K562 (cell line): ENCODE results near the gene HNRNPA2B1. TPM values are rescaled to one million over a fixed set of nuclear protein-coding genes. Genes with fewer than 3 reads are reported as not detected.

ENCODE experiments used
- ARID2 ChIP-seq: fragments of 450-650 bp; IDR thresholded peaks from 2 replicates; pipeline ENCODE4 v1.6.1; 2017; ENCODE audit warnings: antibody characterized with exemption, mild to moderate bottlenecking
- BRCA1 ChIP-seq, 2 experiments: fragments of 450-650 bp in 1 of 2; sonication (generic) in 1 of 2; formaldehyde crosslinking in 1 of 2; IDR thresholded peaks; 2 replicates each; pipeline versions ENCODE4 v1.5.0 to v1.6.1; 2017 to 2020; ENCODE audit warnings: mild to moderate bottlenecking in 1 of 2, missing genetic modification reagents in 1 of 2
- CHD1 ChIP-seq: fragments of 200-600 bp; sonication (generic); IDR thresholded peaks from one replicate; pipeline ENCODE4 v1.6.1; 2012; ENCODE audit warnings: mild to moderate bottlenecking, moderate library complexity, low read length, inconsistent platforms
- GTF2F1 ChIP-seq: IDR thresholded peaks from 2 replicates; pipeline ENCODE4 v1.6.1; 2011; ENCODE audit warnings: low read depth, low read length, improper control_type of control experiment
- HNRNPH1 ChIP-seq: fragments of 200-400 bp; formaldehyde crosslinking; optimal IDR thresholded peaks from 2 replicates; pipeline ENCODE3; 2017; ENCODE audit warnings: low read depth, mild to moderate bottlenecking, low read length, moderate library complexity
- IFI16 ChIP-seq: fragments of 250-450 bp; sonication (Bioruptor Pico); IDR thresholded peaks from 2 replicates; pipeline ENCODE4 v2.1.2; 2022; ENCODE audit warnings: mild to moderate bottlenecking, inconsistent platforms
- MCM3 ChIP-seq: fragments of 450-650 bp; IDR thresholded peaks from 2 replicates; pipeline ENCODE4 v1.6.1; 2016
- TAF9B ChIP-seq: fragments of 450-650 bp; IDR thresholded peaks from 2 replicates; pipeline ENCODE4 v1.6.1; 2018; ENCODE audit warnings: mild to moderate bottlenecking; ENCODE audit not compliant: partially characterized antibody
- ZNF197 ChIP-seq: fragments of 200-800 bp; sonication (Bioruptor generic); IDR thresholded peaks from 2 replicates; pipeline ENCODE4 v1.6.1; 2016; ENCODE audit warnings: low read depth, missing genetic modification characterization, missing compliant biosample characterization
- polyA plus RNA-seq, 8 experiments: library from polyadenylated mRNA; depleted of rRNA in 4 of 8; stranded (reverse) in 5 of 8; unstranded in 3 of 8; fragments of >200 nt; fragmentation: Nextera tagmentation in 2 of 8; fragmentation: Illumina TruSeq in 1 of 8; extraction: Ambion mirVana in 2 of 8; extraction: Trizol in 1 of 8; gene quantifications; 2 replicates each; pipeline versions ENCODE4 v1.2.1 to v1.2.3, GENCODE V29; 2011 to 2014; ENCODE audit warnings: inconsistent platforms in 1 of 8, missing spikeins in 1 of 8
- total RNA-seq, 7 experiments: library from RNA; depleted of rRNA in 6 of 7; stranded (reverse); fragments of >200 nt in 6 of 7; fragmentation: Illumina TruSeq in 2 of 7; extraction: Trizol in 2 of 7; gene quantifications; 2 replicates each; pipeline versions ENCODE4 v1.2.1 to v1.2.3, GENCODE V29; 2011 to 2021; ENCODE audit warnings: low replicate concordance in 1 of 7
- TF ChIP-seq, protein P1 (sequence below): sonication (generic); formaldehyde crosslinking; IDR thresholded peaks from 2 replicates; pipeline ENCODE4 v1.8.0; 2022; ENCODE audit warnings: mild to moderate bottlenecking, missing genetic modification reagents
- TF ChIP-seq, protein P2 (sequence below): sonication (generic); formaldehyde crosslinking; IDR thresholded peaks from 2 replicates; pipeline ENCODE4 v1.8.0; 2022; ENCODE audit warnings: mild to moderate bottlenecking, missing genetic modification reagents, borderline replicate concordance
- TF ChIP-seq, protein P3 (sequence below): sonication (generic); formaldehyde crosslinking; IDR thresholded peaks from 2 replicates; pipeline ENCODE4 v1.8.0; 2023; ENCODE audit warnings: mild to moderate bottlenecking, missing genetic modification reagents

Gene HNRNPA2B1
- total and polyA plus RNA-seq, 9 of the 15 experiments (the other 6 are each of a cell fraction or from before 2014, with no cell fraction given) = 630 to 1,989 (median 865) TPM

DNA sequence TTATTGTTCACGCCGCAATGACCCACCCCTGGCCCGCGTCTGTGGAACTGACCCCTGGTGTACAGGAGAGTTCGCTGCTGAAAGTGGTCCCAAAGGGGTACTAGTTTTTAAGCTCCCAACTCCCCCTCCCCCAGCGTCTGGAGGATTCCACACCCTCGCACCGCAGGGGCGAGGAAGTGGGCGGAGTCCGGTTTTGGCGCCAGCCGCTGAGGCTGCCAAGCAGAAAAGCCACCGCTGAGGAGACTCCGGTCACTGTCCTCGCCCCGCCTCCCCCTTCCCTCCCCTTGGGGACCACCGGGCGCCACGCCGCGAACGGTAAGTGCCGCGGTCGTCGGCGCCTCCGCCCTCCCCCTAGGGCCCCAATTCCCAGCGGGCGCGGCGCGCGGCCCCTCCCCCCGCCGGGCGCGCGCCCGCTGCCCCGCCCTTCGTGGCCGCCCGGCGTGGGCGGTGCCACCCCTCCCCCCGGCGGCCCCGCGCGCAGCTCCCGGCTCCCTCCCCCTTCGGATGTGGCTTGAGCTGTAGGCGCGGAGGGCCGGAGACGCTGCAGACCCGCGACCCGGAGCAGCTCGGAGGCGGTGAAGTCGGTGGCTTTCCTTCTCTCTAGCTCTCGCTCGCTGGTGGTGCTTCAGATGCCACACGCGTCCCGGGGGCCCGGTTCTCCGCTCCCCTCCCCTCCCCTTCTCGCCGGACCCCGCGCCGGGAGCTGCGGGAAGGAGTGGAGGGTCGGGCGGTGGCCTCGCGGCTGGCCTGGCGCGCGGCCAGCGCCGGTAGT lies 887 bp upstream of the HNRNPA2B1 start, which contains the start of gene CBX3 (continued):
- TF ChIP-seq, protein P1, sequence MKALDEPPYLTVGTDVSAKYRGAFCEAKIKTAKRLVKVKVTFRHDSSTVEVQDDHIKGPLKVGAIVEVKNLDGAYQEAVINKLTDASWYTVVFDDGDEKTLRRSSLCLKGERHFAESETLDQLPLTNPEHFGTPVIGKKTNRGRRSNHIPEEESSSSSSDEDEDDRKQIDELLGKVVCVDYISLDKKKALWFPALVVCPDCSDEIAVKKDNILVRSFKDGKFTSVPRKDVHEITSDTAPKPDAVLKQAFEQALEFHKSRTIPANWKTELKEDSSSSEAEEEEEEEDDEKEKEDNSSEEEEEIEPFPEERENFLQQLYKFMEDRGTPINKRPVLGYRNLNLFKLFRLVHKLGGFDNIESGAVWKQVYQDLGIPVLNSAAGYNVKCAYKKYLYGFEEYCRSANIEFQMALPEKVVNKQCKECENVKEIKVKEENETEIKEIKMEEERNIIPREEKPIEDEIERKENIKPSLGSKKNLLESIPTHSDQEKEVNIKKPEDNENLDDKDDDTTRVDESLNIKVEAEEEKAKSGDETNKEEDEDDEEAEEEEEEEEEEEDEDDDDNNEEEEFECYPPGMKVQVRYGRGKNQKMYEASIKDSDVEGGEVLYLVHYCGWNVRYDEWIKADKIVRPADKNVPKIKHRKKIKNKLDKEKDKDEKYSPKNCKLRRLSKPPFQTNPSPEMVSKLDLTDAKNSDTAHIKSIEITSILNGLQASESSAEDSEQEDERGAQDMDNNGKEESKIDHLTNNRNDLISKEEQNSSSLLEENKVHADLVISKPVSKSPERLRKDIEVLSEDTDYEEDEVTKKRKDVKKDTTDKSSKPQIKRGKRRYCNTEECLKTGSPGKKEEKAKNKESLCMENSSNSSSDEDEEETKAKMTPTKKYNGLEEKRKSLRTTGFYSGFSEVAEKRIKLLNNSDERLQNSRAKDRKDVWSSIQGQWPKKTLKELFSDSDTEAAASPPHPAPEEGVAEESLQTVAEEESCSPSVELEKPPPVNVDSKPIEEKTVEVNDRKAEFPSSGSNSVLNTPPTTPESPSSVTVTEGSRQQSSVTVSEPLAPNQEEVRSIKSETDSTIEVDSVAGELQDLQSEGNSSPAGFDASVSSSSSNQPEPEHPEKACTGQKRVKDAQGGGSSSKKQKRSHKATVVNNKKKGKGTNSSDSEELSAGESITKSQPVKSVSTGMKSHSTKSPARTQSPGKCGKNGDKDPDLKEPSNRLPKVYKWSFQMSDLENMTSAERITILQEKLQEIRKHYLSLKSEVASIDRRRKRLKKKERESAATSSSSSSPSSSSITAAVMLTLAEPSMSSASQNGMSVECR = peak; percentile 26; the same call in 1 of the 2 replicates
- TF ChIP-seq CHD1 (peak; percentile 49), GTF2F1 (no peak), TAF9B (peak; percentile 67), MCM3 (no peak), IFI16 (CRISPR knock-in tag) (no peak), ZNF197 (CRISPR knock-in tag) (peak; percentile 88; the same call in 1 of the 2 replicates), HNRNPH1 (no peak), ARID2 (peak; percentile 22; the same call in 1 of the 2 replicates), BRCA1 (IDR thresholded peaks at IDR 0.05) (no peak), BRCA1 (CRISPR knock-in tag; IDR thresholded peaks at IDR 0.05) (no peak)
- TF ChIP-seq, protein P2, sequence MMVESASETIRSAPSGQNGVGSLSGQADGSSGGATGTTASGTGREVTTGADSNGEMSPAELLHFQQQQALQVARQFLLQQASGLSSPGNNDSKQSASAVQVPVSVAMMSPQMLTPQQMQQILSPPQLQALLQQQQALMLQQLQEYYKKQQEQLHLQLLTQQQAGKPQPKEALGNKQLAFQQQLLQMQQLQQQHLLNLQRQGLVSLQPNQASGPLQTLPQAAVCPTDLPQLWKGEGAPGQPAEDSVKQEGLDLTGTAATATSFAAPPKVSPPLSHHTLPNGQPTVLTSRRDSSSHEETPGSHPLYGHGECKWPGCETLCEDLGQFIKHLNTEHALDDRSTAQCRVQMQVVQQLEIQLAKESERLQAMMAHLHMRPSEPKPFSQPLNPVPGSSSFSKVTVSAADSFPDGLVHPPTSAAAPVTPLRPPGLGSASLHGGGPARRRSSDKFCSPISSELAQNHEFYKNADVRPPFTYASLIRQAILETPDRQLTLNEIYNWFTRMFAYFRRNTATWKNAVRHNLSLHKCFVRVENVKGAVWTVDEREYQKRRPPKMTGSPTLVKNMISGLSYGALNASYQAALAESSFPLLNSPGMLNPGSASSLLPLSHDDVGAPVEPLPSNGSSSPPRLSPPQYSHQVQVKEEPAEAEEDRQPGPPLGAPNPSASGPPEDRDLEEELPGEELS = peak; percentile 81; the same call in 1 of the 2 replicates
- TF ChIP-seq, protein P3, sequence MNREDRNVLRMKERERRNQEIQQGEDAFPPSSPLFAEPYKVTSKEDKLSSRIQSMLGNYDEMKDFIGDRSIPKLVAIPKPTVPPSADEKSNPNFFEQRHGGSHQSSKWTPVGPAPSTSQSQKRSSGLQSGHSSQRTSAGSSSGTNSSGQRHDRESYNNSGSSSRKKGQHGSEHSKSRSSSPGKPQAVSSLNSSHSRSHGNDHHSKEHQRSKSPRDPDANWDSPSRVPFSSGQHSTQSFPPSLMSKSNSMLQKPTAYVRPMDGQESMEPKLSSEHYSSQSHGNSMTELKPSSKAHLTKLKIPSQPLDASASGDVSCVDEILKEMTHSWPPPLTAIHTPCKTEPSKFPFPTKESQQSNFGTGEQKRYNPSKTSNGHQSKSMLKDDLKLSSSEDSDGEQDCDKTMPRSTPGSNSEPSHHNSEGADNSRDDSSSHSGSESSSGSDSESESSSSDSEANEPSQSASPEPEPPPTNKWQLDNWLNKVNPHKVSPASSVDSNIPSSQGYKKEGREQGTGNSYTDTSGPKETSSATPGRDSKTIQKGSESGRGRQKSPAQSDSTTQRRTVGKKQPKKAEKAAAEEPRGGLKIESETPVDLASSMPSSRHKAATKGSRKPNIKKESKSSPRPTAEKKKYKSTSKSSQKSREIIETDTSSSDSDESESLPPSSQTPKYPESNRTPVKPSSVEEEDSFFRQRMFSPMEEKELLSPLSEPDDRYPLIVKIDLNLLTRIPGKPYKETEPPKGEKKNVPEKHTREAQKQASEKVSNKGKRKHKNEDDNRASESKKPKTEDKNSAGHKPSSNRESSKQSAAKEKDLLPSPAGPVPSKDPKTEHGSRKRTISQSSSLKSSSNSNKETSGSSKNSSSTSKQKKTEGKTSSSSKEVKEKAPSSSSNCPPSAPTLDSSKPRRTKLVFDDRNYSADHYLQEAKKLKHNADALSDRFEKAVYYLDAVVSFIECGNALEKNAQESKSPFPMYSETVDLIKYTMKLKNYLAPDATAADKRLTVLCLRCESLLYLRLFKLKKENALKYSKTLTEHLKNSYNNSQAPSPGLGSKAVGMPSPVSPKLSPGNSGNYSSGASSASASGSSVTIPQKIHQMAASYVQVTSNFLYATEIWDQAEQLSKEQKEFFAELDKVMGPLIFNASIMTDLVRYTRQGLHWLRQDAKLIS (CRISPR knock-in tag) = peak; percentile 93
